NT2/D1 (cell line): ENCODE data around the gene PRXL2A.

Experiments
- DNase-seq: peaks from one replicate; pipeline ENCODE4 v3.0.0-alpha.2; 2011; ENCODE audit warnings: low read depth, low spot score
- H3K27me3 ChIP-seq: 2 replicates; pipeline ENCODE4 v1.6.0; 2011; ENCODE audit warnings: mild to moderate bottlenecking; ENCODE audit not compliant: insufficient read length, insufficient read depth
- H3K36me3 ChIP-seq: 2 replicates; pipeline ENCODE4 v1.6.1; 2011; ENCODE audit warnings: mild to moderate bottlenecking, low read length, mixed read lengths; ENCODE audit not compliant: insufficient read depth, insufficient read length
- H3K4me1 ChIP-seq: 2 replicates; pipeline ENCODE4 v1.5.1; 2011; ENCODE audit not compliant: insufficient read depth, insufficient read length
- H3K4me3 ChIP-seq: 2 replicates; pipeline ENCODE4 v1.5.1; 2011; ENCODE audit warnings: low read depth; ENCODE audit not compliant: insufficient read length
- H3K9ac ChIP-seq: 2 replicates; pipeline ENCODE4 v1.6.0; 2011; ENCODE audit warnings: low read depth; ENCODE audit not compliant: insufficient read length
- H3K9me3 ChIP-seq: 2 replicates; pipeline ENCODE4 v1.5.1; 2011; ENCODE audit warnings: mild to moderate bottlenecking, low read length; ENCODE audit not compliant: insufficient read depth
- SUZ12 ChIP-seq: IDR thresholded peaks from 2 replicates; pipeline ENCODE4 v1.6.1; 2011; ENCODE audit not compliant: insufficient read length, insufficient read depth; ENCODE audit errors: extremely low read depth
- YY1 ChIP-seq: IDR thresholded peaks from 2 replicates; pipeline ENCODE4 v1.6.1; 2011; ENCODE audit not compliant: insufficient read length, insufficient read depth
- ZNF274 ChIP-seq: IDR thresholded peaks from 2 replicates; pipeline ENCODE4 v1.6.1; 2011; ENCODE audit warnings: mild to moderate bottlenecking, low read depth, low read length

PRXL2A gene

DNA sequence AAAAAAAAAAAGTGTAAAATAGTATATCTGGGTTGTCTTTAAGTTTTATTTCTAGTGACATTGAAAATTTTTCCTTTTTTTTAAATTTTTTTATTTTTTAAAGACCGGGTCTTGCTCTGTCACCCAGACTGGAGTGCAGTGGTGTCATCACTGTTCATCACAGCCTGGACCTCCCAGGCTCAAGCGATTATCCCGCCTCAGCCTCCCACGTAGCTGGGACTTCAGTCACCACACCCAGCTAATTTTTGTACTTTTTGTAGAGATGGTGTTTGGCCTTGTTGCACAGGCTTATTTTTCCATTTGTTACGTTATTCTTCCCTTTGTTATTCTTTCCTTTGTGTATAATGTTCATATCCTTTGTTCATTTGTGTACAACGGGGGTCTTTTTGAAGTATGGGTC is 75.9 kb downstream of the PRXL2A start:
- DNase-seq: no peak
- Histone ChIP-seq H3K9ac (no peak overlapping the region), H3K4me1 (peaks cover 4% of the 10 kb centered on the region), H3K4me3 (no peak overlapping the region), H3K27me3 (no peaks in the 10 kb centered on the region), H3K9me3 (no peaks in the 10 kb centered on the region), H3K36me3 (peaks cover 4% of the 10 kb centered on the region)
- no peak for TF ChIP-seq SUZ12
- TF ChIP-seq YY1: no peak
- no peak for TF ChIP-seq ZNF274

DNA sequence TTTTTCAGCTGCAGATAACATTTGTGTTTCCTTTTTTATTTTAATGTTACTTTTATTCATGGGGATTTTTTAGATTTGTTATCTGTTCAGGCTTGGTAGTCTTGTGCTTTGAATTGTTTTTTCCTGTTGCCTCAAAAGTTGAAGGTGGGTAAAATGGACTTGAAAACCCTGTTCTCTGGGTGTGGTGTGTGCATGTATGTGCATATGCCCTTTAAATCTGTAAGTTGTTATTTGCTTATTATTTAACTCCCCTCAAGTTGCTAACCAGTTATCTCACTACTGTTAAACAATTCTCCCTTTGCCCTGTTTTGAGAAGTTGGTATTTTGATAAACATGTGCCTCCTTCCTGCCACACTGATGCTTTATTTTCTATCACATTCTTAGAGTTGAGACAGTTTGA is 76.3 kb downstream of the PRXL2A start:
- DNase-seq: no peak
- peaks cover 4% of the 10 kb centered on the region for H3K4me1 ChIP-seq
- no peak overlapping the region for H3K9ac ChIP-seq
- no peak overlapping the region for H3K4me3 ChIP-seq
- TF ChIP-seq YY1: no peak
- TF ChIP-seq SUZ12: no peak
- no peak for TF ChIP-seq ZNF274
- H3K9me3 ChIP-seq: no peaks in the 10 kb centered on the region
- peaks cover 9% of the 10 kb centered on the region for H3K36me3 ChIP-seq
- no peaks in the 10 kb centered on the region for H3K27me3 ChIP-seq

DNA sequence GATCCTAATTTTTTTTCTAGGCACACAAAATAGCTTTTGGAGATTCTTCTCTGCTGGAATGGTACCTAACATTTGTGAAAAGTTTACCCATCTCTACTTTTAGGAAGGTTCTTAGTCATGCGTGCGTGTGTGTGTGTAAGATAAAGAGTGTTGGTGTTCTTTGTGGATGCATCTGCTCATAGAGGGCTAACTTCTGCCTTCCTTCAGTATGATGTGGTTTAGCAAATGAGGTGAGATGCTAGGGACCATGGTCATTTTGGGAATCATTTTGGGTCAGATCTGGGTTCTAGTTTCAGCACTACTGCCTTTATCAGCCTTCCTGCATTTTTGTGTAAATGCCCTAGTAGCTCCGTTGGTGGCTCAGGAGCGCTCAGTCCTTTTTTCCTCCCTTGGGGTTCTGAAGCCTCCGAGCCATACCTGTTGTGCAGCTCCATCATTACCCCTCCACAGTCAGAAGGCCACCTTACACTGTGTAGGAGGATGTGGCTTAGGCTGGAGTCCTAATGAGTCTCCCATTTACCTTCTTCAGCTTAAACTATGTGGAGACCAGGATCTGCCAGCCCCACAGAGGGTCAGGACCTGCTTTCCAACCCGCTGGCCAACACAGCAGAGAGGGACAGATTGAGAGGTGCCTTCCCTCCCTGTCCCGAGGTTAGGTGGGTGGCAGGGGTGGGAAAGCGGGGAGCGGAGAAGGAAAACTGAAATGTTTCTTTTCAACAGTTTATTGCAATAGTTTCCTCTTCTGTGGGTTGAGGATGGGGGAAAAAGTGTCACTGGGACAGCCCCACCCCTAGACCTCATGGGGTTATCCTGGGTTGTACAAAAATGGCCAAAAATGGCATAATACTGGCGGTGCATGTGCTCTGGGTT is 77.0 kb downstream of the PRXL2A start:
- no peaks in the 10 kb centered on the region for H3K27me3 ChIP-seq
- TF ChIP-seq ZNF274 (no peak), YY1 (no peak), SUZ12 (no peak)
- DNase-seq: no peak
- no peak overlapping the region for H3K4me3 ChIP-seq
- H3K9me3 ChIP-seq: no peaks in the 10 kb centered on the region
- H3K9ac ChIP-seq: no peak overlapping the region
- H3K4me1 ChIP-seq: peaks cover 4% of the 10 kb centered on the region
- H3K36me3 ChIP-seq: peaks cover 15% of the 10 kb centered on the region

- TF ChIP-seq YY1: no peak
- TF ChIP-seq SUZ12: no peak
- no peak for TF ChIP-seq ZNF274
- no peaks in the 10 kb centered on the region for H3K9me3 ChIP-seq
- H3K36me3 ChIP-seq: peaks cover 23% of the 10 kb centered on the region
- no peak overlapping the region for H3K4me3 ChIP-seq
- no peak for DNase-seq
- H3K27me3 ChIP-seq: no peaks in the 10 kb centered on the region
- peaks cover 4% of the 10 kb centered on the region for H3K4me1 ChIP-seq
- no peak overlapping the region for H3K9ac ChIP-seq
Observed at GRCh38 chr10:80485946-80486764, 77.8 kb downstream of the PRXL2A start.
